GM18511 (cell line): ENCODE measurements around the gene HGFAC.

Experiments used
- ATAC-seq: cut with Tn5 transposase; IDR thresholded peaks from one replicate; pipeline ENCODE4 v1.9.1; 2021; ENCODE audit warnings: mild to moderate bottlenecking, moderate library complexity; ENCODE audit not compliant: unreplicated experiment

Gene HGFAC

DNA sequence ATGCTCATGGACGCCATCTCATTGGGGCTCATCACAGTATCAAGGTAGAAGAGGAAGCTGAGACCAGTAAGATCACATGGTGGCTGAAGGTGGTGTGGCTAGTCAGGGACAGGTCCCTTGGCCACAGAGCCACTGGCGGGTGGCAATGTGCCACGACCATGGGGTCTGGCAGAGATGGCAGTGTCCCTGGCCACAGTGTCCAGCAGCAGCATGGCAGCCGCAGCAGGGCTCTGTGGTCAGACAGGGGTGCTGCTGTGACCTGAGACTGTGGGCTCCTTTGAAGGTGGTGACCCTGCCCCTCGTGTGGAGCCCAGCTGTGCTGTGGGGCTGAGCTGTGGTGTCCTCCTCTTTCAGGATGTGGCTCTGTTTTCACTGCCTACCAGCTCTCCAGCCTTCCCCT lies 19.2 kb downstream of the HGFAC start:
- ATAC-seq = no peak

DNA sequence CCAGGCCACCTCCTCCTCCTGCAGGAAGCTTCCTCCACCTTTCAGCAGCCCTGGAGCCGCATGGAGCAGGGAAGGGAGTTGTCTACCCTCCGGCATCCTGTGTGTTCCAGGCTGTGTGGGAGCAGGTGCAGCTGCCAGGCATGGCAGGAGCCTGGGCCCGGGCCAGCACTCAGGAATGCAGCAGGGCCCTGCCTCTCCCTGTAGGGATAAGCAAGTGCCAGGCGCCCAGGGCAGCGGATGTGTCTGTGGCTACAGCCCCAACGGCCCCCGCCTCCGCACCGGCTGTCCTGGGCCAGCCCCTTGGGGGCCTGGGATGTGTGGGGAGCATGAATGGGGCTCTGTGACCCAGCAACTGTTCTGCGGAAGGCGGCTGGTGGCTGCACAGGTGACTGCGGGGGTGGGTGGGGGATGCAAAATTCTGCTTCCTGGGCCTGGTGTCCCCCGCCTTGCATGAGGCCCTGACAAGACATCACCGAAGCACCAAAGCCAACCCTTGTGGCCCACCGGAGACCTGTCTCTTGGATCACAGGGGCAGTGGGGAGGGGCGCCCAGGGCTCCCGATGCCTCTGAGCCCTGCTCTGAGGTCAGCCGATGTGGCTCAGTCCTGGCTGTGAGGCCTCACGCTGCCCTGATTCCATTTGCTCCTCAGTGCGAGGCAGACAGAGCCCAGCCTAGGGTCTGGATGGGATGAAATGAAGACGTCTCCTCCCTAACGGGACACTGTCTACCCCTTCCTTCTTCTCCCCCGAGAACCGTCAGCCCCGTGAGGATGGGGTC lies 19.9 kb downstream of the HGFAC start:
- no peak for ATAC-seq

DNA sequence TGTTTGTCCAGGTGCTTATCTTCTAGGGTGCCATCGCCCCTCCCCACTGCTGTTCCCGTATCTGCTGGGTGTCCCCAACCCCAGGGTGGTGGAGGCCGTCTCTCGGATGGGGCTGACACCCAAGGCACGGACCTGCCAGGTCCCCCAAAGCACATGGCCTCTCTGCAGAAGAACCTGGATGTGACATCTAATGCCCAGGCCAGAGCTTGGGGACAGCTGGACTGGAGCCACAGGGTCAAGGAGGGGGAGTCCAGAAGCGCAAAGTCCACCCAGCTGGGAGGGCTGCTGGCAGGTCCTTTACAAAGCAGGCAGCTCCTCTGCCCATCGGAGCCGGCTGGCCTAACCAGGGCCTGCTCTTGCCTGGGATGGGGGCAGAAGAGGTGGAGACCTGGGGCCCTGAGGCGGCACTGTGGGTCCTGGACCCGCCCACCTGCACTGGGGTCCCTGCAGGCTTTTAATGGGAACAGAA lies 20.6 kb downstream of the HGFAC start:
- ATAC-seq = no peak

DNA sequence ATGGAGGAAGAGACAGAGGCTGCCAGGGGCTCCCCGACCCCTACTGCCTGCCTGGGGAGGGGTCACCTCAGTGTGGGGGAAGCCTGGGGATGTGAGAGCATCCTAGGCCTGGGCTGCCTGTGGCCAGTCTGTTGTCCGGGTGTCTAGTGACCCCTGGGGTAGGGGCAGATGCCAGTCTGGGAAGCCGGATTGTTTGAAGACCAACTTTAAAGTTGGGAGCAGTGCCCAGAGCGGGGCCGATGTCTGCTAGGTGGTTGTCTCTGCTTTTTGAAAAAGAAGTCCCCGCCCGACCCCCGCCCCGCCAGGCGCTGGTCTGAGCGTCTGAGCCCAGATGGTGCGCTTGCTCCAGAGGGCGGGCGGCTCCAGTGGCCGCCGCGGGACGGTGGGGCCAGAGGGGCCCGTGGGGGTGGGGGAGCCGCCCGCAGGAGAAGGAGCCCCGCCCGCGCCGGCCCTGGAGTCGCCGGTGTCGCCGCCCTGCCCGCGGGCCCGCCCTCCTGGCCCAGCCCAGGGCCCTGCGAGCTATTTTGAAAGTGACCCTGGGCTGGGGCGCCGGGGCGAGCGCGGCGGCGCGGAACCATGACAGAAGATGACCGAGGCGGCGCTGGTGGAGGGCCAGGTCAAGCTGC lies 21.1 kb downstream of the HGFAC start, which contains the start of gene DOK7:
Gene DOK7 (plus strand): TSS at position 517 of the 626 bp plus-strand sequence. CDS start 70 bp downstream, at position 587.
- no peak for ATAC-seq

- ATAC-seq = no peak
Observed at GRCh38 chr4:3463556-3464348, 22.0 kb downstream of the HGFAC start.

DNA sequence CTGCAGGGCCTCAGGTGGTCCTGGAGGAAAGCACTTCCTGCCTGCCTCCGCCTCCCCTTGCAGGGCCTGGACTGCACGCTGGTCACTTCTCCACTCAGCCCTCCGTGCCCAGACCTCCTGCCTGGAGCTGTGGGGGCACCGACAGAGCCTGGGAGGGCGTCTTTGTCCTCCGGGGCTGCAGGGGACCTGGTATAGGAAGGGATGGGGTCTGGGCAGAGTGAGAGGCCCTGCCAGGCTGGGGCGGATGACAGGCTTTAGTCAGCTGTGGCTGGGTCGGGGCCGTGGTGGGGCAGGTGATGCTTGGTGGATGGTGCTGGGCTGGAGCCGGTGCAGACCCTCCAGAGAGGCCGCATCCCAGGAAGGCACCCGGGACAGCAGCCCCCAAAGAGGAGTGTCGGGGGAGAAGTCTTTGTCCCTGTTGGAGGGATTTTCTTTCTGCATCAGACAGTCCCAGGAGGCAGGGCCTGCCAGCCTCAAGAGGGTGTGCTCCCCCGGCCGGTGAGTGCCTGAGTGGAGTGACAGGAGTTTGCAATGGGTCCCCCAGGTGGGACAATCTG lies 22.7 kb downstream of the HGFAC start:
- ATAC-seq = no peak

DNA sequence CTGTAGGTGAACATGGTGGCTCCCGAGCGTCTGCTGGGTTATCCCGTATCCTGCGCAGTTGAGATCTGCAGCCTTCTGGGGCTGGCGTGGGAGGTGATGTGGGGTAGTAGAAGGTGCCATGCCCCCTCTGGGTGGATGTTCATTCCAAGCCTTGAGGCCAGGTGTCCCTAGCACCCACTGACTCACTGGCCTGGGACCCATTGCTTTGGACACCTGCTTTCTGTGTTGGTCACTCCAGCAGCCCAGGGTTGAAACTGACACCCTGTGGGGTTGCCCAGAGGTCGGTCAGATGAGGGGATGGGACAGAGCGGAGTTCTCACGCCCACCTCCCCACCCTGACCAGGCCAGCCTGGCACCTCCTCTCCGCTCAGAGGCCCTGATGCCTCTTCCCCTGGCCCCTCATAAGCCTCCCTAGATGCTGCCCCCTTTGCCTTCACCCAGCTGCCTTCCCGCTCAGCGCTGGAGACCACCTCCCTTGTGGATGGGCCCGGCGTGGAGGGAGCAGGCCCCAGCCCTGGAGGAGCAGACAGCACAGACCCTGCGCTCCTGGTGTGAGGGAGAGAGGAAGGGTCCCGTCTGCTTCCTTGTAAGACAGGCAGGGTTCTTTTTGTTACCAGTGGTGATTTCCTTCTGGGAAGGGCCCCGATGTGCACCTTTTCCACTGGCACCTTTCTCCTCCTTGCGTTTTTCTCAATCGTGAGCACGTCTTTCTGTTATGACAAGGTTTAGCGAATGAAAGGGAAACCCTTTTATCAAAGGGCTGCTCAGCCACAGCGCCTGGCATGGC lies 23.3 kb downstream of the HGFAC start:
- no peak for ATAC-seq

DNA sequence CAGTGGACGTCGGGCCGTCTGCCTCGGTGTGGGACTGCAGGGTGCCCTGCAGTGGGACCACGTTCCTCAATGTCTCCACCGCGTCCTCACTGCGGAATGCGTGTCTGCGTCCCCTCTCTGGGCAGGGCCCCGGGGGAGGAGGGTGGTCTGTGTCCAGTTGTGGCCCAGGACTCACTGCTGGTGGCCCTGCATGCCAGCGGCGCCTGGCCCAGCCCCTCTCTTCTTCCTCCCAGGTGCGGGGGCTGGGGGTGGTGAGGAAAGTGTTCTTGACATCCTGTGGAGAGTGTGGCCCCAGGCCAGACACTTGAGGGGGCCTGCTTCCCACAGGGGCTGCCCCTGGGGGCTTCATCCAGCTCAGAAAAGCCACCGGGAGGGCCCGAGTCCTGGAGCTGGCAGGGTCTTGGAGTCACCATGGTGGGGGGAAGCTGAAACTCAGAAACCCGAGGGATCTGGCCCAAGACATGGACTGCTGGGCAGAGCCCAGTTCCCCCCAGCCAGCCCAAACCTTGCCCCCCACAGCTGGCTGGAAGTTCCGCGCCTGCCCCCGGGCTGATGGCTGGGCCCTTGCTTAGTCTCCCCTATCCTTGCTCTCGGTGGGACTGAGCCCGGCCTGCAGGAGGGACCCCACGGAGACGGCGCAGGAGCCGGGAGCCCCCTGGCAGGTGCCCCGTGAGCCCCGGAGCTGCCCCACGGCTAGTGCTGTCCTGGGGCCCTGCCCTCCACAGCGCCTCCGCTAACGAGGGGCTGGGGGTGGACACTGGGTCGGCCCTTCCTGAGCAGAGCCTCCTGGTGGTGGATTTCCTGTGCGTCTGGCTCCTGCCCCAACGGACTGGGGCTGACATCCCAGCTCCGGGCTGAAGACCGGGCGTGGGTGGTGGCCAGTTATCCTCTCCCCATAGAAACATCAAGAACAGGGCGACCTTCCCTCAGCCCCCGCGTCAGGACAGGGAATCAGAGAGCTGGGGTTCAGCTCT lies 24.2 kb downstream of the HGFAC start:
- no peak for ATAC-seq

- ATAC-seq = no peak
Observed at GRCh38 chr4:3466691-3467600, 25.2 kb downstream of the HGFAC start.

GRCh38 chr4:3467601-3468031 lies 25.8 kb downstream of the HGFAC start:
- ATAC-seq = no peak

DNA sequence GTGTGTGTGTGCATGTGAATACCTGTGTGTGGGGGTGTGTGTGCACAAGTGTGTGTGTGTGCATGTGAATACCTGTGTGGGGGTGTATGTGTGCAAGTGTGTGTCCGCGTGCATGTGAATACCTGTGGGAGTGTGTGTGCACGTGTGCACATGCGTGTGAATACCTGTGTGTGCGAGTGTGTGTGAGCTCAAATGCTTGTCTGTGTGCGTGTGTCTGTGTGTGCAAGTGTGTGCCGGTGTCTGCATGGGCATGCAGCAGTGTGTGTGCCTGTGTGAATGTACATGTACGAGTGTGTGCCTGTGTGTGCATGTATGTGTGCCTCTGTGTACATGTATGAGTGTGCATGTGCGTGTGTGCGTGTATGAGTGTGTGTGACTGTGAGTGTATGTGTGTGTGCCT lies 26.4 kb downstream of the HGFAC start:
- ATAC-seq = no peak

DNA sequence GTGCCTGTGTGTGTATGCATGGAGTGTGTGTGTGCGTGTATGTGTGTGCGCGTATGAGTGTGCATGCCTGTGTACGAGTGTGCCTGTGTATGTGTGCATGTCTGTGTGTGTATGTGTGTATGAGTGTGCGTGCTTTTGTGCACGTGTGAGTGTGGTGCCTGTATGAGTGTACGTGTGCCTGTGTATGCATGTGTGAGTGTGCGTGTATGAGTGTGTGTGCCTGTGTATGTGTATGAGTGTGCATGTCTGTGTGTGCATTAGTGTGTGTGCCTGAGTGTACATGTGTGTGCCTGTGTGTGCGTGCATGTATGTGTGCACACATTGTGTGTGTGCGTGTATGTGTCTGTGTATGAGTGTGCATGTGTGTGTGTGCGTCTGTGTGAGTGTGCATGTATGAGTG lies 27.0 kb downstream of the HGFAC start:
- no peak for ATAC-seq

DNA sequence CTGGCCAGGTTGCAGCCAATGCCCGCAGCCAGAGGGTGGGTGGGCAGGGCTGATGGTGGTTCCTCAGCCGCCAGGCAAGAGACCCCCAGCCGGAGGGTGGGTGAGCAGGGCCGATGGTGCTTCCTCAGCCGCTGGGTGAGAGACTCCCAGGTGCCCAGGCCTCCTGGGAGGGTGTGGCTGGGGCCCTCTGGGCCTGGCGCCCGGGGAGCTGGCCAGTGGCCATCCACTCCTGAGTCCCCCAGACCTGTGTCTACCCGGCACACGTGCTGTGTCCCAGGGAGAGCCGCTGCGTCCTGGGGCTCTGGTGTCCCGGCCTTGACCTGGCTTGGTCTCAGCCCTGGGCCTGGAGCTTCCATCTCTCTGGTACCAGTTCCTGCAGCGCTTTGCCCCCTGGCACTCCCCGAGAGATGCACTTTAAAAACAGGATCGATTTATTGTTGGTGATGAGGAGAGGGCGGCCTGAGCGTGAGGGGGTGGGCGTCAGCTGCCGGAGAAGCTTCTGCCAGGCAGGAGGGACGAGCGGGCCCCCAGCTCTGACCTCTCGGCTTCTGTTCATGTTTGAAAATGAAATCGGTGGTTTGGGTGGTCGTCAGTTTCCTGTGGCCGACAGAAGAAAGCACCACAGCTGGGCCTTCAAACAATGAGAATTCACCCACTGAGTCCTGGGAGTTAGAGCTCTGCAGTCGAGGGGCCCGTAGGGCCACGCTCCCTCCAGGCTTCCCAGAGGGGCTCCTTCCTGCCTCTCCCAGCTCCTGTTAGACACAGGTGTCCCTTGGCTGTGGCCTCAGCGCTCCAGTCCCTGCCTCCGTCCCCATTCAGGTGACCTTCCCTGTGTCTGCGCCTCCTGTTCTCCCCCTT lies 27.8 kb downstream of the HGFAC start:
- ATAC-seq = no peak

DNA sequence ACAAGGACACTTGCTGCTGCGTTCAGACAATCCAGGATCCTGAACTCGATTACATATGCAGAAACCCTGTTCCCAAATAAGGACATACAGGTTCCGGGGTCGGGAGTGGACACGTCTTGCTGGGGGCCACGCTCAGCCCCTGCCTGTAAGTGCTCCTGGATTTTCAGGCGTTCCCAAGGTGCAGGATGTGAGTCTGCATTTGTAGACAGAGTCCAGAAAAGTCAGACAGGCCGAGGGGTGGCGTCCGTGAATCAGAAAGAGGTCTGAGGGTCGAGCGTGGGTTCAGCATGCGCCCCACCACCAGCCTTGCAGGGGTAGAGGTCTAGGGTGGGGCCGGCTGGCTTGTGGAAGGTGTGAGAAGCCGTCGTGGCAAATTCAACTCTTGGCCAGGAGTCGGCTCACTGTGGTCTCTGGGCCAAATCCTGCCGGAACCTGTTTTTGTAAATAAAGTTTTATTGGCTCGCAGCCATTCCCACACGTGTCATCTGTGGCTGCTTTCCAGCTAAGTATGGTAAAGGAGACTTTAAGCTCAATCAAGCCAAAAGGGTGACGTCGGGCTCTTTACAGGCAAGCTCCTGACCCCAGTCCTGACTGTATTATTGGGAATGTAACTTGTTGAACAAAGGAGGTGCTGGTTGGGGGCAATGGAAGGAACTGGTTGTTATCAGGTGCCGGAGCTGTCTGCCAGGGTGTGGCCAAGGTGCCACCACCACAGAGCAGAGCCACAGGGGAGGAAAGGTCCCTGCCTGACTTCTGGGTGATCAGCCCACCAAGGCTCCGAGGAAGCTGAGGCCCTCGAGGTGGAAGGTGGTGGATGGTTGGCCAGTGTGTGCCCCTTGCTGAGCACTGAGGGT lies 28.7 kb downstream of the HGFAC start:
- no peak for ATAC-seq

GRCh38 chr4:3471098-3471760 lies 29.5 kb downstream of the HGFAC start:
- ATAC-seq = no peak

- no peak for ATAC-seq
Observed at GRCh38 chr4:3471886-3472285, 30.1 kb downstream of the HGFAC start.
